GM19324 (cell line): Measurements from ENCODE around the gene SH2D3A.
A peak's percentile ranks its signal among the peaks of the same experiment; 100 is the strongest.
"Not testable (repeated sequence)": the region's sequence is repeated elsewhere in the genome, so short reads cannot be mapped to it uniquely, and the experiment has no call there.

Experiments
- ATAC-seq: cut with Tn5 transposase; IDR thresholded peaks from one replicate; pipeline ENCODE4 v1.9.1; 2021; ENCODE audit warnings: mild to moderate bottlenecking, moderate library complexity; ENCODE audit not compliant: unreplicated experiment, low FRiP score

SH2D3A gene

GRCh38 chr19:6790194-6791128 is 23.2 kb upstream of the SH2D3A start:
- no peak for ATAC-seq

- ATAC-seq, result no peak
Observed at GRCh38 chr19:6788896-6789295, 21.7 kb upstream of the SH2D3A start.

- ATAC-seq, result no peak
Observed at GRCh38 chr19:6787393-6787792, 20.2 kb upstream of the SH2D3A start.

GRCh38 chr19:6779206-6779605 is 12.0 kb upstream of the SH2D3A start:
- ATAC-seq, result no peak

GRCh38 chr19:6778386-6778785 is 11.2 kb upstream of the SH2D3A start:
- ATAC-seq, result no peak

GRCh38 chr19:6777434-6777833 is 10.2 kb upstream of the SH2D3A start:
- ATAC-seq, result no peak

GRCh38 chr19:6776999-6777398 is 9.8 kb upstream of the SH2D3A start:
- ATAC-seq, result no peak

GRCh38 chr19:6776045-6776444 is 8.8 kb upstream of the SH2D3A start:
- not testable (repeated sequence) for ATAC-seq

GRCh38 chr19:6774821-6775707 is 7.8 kb upstream of the SH2D3A start:
- no peak for ATAC-seq

GRCh38 chr19:6773323-6773931 is 6.2 kb upstream of the SH2D3A start:
- ATAC-seq, result peak; percentile 43

- ATAC-seq, result peak; percentile 3
Observed at GRCh38 chr19:6772866-6773322, 5.7 kb upstream of the SH2D3A start.

- ATAC-seq, result peak; percentile 41
Observed at GRCh38 chr19:6772028-6772865, 5.0 kb upstream of the SH2D3A start, which contains the start of gene VAV1. TSS of gene VAV1 (plus strand) at chr19:6772708. CDS start at chr19:6772808, 100 bp downstream.

- not testable (repeated sequence) for ATAC-seq
Observed at GRCh38 chr19:6771648-6772027, 4.4 kb upstream of the SH2D3A start.

GRCh38 chr19:6769006-6769619 is 1.9 kb upstream of the SH2D3A start:
- no peak for ATAC-seq

GRCh38 chr19:6768236-6768785 is 1.1 kb upstream of the SH2D3A start:
- ATAC-seq, result no peak

- peak; percentile 18 for ATAC-seq
Observed at GRCh38 chr19:6767081-6767356, 216 bp downstream of the SH2D3A start.

- ATAC-seq, result no peak
Observed at GRCh38 chr19:6766357-6767080, 716 bp downstream of the SH2D3A start.

- ATAC-seq, result no peak
Observed at GRCh38 chr19:6765738-6766356, 1.4 kb downstream of the SH2D3A start.
